Upper lobe of left lung (tissue), 6 donors: Measurements from ENCODE around the gene ECSCR. TPM values are rescaled to one million over a fixed set of nuclear protein-coding genes. Genes with fewer than 3 reads are reported as not detected.
"Not testable (repeated sequence)": the region's sequence is repeated elsewhere in the genome, so short reads cannot be mapped to it uniquely, and the experiment has no call there.

Experiments
- ATAC-seq, 2 donors: fragments of 200-7000 bp; cut with Tn5 transposase; one replicate each; pipeline ENCODE4 v1.9.1; 2022; ENCODE audit warnings: mild to moderate bottlenecking in 2 of 2, moderate library complexity in 2 of 2; ENCODE audit not compliant: low FRiP score in 2 of 2
- DNase-seq, 2 donors: peaks; one replicate each; pipeline ENCODE4 v3.0.0-alpha.2; 2019 to 2020
- H3K27ac ChIP-seq, 4 donors: fragments of 200-600 bp; sonication (generic); one replicate each; pipeline ENCODE4 v1.5.1; 2016 to 2019
- H3K27me3 ChIP-seq, 4 donors: fragments of 200-600 bp; sonication (generic); one replicate each; pipeline ENCODE4 v1.5.1; 2017 to 2019
- H3K36me3 ChIP-seq, 4 donors: fragments of 200-600 bp; sonication (generic); one replicate each; pipeline ENCODE4 v1.5.1; 2016 to 2019
- H3K4me1 ChIP-seq, 4 donors: fragments of 200-600 bp; sonication (generic); one replicate each; pipeline ENCODE4 v1.5.1; 2018 to 2019
- H3K4me3 ChIP-seq, 4 donors: fragments of 200-600 bp; sonication (generic); one replicate each; pipeline ENCODE4 v1.5.1; 2017 to 2019; ENCODE audit warnings: mild to moderate bottlenecking in 2 of 4, moderate library complexity in 1 of 4
- H3K9me3 ChIP-seq, 4 donors: fragments of 200-600 bp; sonication (generic); one replicate each; pipeline ENCODE4 v1.5.1; 2018 to 2019
- CTCF ChIP-seq, 6 experiments: fragments of 450-650 bp in 4 of 6; fragments of 200-600 bp in 2 of 6; sonication (generic) in 2 of 6; IDR thresholded peaks; one replicate each; pipeline ENCODE4 v1.5.1; 2016 to 2019; ENCODE audit warnings: antibody characterized with exemption in 6 of 6
- EP300 ChIP-seq, 4 donors: sonication (generic); formaldehyde crosslinking; IDR thresholded peaks; one replicate each; pipeline ENCODE4 v1.5.1; 2017; ENCODE audit warnings: antibody characterized with exemption in 4 of 4, control low read depth in 2 of 4
- POLR2A ChIP-seq, 4 donors: fragments of 450-650 bp; IDR thresholded peaks; one replicate each; pipeline ENCODE4 v1.5.1; 2016 to 2017; ENCODE audit warnings: antibody characterized with exemption in 4 of 4, mild to moderate bottlenecking in 2 of 4
- POLR2AphosphoS5 ChIP-seq, 2 donors: sonication (generic); formaldehyde crosslinking; IDR thresholded peaks; one replicate each; pipeline ENCODE4 v1.5.1; 2017; ENCODE audit warnings: antibody characterized with exemption in 2 of 2
- WGBS, 2 donors: methylation state at CpG; one replicate each; pipeline ENCODE4 v1.1.5; 2017 to 2018; 5-methylcytosine and 5-hydroxymethylcytosine counted together
- total RNA-seq, 6 donors: library from RNA; depleted of rRNA in 4 of 6; stranded (reverse); fragments of >200 nt in 4 of 6; gene quantifications; one replicate each; pipeline versions ENCODE4 v1.1.0 to v1.2.1, GENCODE V29; 2016 to 2021
- donor health status: DM: no; HTN: no; CAD: no; lungs with moderate emphysema.
- donor health status: DM: no; HTN: yes; CAD: no; lungs with severe emphysema.

The ECSCR gene
- total RNA-seq, 6 donors from 2014 or later, result 8.4 to 62.5 (median 24.1) TPM

DNA sequence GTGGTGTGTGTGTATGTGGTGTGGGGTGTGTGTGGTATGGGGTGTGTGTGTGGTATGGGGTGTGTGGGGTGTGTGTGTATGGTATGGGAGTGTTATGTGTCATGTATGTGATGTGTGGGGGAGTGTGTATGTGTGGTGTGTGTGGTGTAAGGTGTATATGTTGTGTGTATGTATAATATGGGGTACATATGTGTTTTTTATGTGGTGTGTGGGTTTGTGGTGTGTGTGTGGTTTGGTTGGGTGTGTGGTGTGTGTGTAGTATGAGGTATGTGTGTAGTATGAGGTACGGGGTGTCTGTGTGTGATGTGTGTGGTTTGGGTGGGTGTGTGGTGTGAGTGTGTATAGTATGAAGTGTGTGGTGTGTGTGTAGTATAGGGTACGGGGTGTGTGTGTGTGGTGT, 11.4 kb downstream of the ECSCR start:
- Histone ChIP-seq H3K27ac (no peak overlapping the region), H3K9me3 (no peaks in the 10 kb centered on the region), H3K36me3 (peaks cover 0 to 57% (median 3%) of the 10 kb centered on the region in 4 donors), H3K4me1 (peaks cover 0 to 5% (median 0%) of the 10 kb centered on the region in 4 donors), H3K4me3 (no peak overlapping the region), H3K27me3 (no peaks in the 10 kb centered on the region)
- DNase-seq, result no peak
- ATAC-seq, result peak in 1 of 2 donors; percentile 56
- WGBS, 2 donors, result 84 to 86% methylated on average over 2 of the region's 2 CpGs
- TF ChIP-seq POLR2A (IDR thresholded peaks at IDR 0.05) (no peak), EP300 (IDR thresholded peaks at IDR 0.05) (no peak), CTCF (IDR thresholded peaks at IDR 0.05) (no peak), POLR2AphosphoS5 (IDR thresholded peaks at IDR 0.05) (no peak)

DNA sequence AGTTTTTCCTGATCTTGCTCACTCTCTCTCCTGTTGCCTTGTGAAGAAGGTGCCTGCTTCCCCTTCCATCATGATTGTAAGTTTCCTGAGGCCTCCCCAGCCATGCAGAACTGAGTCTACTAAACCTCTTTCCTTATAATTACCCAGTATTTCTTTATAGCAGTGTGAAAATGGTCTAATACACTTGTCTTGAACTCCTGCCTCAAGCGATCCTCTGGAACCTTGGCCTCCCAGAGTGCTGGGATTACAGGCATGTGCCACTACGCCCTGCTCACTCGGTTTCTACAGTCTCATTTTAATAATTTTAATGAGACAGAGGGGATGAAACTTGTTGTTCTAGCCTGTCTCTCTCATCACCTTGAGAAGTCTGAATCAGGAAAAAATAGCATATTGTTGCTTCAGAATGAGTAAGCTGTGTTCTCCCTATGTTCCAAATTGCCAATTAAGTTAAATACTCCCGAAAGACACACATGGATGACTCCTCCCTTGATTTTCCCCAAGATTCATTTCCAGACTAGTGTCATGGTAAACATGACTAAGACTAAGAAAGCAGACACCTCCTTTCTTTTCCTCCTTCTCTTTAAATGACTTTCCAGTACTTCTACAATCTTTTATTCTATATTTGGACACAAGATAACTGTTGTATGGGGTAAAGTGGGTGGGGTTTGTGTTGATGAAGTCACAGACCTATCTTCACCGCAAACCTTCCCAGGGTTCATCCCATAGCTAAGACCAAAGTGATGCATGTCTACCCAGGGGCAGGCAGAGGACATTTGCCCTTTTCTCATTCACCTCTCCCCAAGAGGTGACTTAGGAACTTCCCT, 15.4 kb downstream of the ECSCR start:
- DNase-seq (no peak), ATAC-seq (peak in 1 of 2 donors; percentile 74)
- H3K27me3 ChIP-seq, result no peaks in the 10 kb centered on the region
- 83 to 95% methylated on average over 5 of the region's 5 CpGs for WGBS, 2 donors
- H3K36me3 ChIP-seq, result peaks cover 0 to 37% (median 0%) of the 10 kb centered on the region in 4 donors
- H3K9me3 ChIP-seq, result no peaks in the 10 kb centered on the region
- TF ChIP-seq POLR2A (IDR thresholded peaks at IDR 0.05) (no peak), POLR2AphosphoS5 (IDR thresholded peaks at IDR 0.05) (no peak), CTCF (IDR thresholded peaks at IDR 0.05) (no peak)
- H3K4me1 ChIP-seq, result peaks cover 4 to 8% (median 5%) of the 10 kb centered on the region in 4 donors
- no peak overlapping the region for H3K4me3 ChIP-seq
- H3K27ac ChIP-seq, result peak overlapping the region in 2 of 4 donors; percentile 26 to 32

GRCh38 chr5:139445325-139446170, 17.0 kb downstream of the ECSCR start:
- TF ChIP-seq CTCF (IDR thresholded peaks at IDR 0.05) (no peak), EP300 (IDR thresholded peaks at IDR 0.05) (no peak), POLR2AphosphoS5 (IDR thresholded peaks at IDR 0.05) (no peak), POLR2A (IDR thresholded peaks at IDR 0.05) (no peak)
- Histone ChIP-seq H3K4me3 (no peak overlapping the region), H3K36me3 (peaks cover 0 to 24% (median 0%) of the 10 kb centered on the region in 4 donors), H3K27me3 (no peaks in the 10 kb centered on the region), H3K4me1 (peaks cover 4 to 8% (median 5%) of the 10 kb centered on the region in 4 donors), H3K9me3 (no peaks in the 10 kb centered on the region), H3K27ac (peak overlapping the region in 2 of 4 donors; percentile 51 to 54)
- ATAC-seq (peak in 1 of 2 donors; percentile 17), DNase-seq (no peak)
- WGBS, 2 donors, result 54 to 58% methylated on average over 6 to 7 of the region's 7 CpGs

DNA sequence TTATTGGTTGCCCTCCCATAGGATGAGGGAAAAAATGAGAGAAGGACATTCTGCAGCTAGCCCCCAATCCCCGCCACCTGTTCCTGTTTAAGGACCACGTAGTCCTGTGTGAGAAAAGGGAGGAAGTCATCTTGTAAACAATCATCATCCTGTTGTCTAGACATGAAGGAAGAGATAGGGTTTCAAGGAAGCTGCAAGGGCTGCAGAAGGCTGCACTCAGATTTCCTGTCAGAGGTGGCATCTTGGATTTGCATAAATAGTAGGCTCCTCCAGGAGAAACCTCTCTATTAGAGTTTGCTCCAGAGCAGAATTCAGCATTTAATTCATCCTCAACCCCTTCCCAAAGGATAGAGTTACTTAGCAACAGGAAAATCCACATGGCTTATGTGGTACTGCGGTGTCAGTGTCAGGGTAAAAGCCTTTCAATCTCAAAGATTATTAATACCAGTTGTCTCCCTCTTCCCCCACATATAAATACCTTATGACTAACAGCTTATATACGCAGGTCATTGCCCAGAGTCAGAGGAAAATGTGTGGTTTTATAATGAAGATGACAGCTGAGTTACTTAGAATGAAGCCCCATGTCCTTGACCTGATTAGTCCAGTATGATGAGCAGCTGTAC, 18.6 kb downstream of the ECSCR start:
- DNase-seq, result no peak
- H3K9me3 ChIP-seq, result no peaks in the 10 kb centered on the region
- no peak overlapping the region for H3K4me3 ChIP-seq
- WGBS, 2 donors, result 51 to 68% methylated on average over 4 of the region's 4 CpGs
- peak overlapping the region in 3 of 4 donors; percentile 22 to 63 (median 54) for H3K27ac ChIP-seq
- peaks cover 0 to 16% (median 0%) of the 10 kb centered on the region in 4 donors for H3K36me3 ChIP-seq
- no peaks in the 10 kb centered on the region for H3K27me3 ChIP-seq
- TF ChIP-seq POLR2AphosphoS5 (IDR thresholded peaks at IDR 0.05) (peak in 1 of 2 donors; percentile 33), POLR2A (IDR thresholded peaks at IDR 0.05) (no peak)
- peaks cover 8 to 16% (median 10%) of the 10 kb centered on the region in 4 donors for H3K4me1 ChIP-seq
- no peak for ATAC-seq

- H3K27me3 ChIP-seq, DNase-seq, H3K4me3 ChIP-seq, H3K9me3 ChIP-seq, ATAC-seq, H3K36me3 ChIP-seq: not testable (repeated sequence)
- Histone ChIP-seq H3K27ac (peak overlapping the region in 1 of 4 donors; percentile 95), H3K4me1 (peaks cover 10 to 20% (median 15%) of the 10 kb centered on the region in 4 donors)
- WGBS, 2 donors, result 94 to 96% methylated on average over 17 of the region's 17 CpGs
Observed at GRCh38 chr5:139440416-139440815, 22.1 kb downstream of the ECSCR start.
